ENCODE results near the gene COL4A2. TPM values are rescaled to one million over a fixed set of nuclear protein-coding genes. Genes with fewer than 3 reads are reported as not detected.
"Not testable (repeated sequence)": the region's sequence is repeated elsewhere in the genome, so short reads cannot be mapped to it uniquely, and the experiment has no call there.

The COL4A2 gene
- total and polyA plus RNA-seq, 8 donors = 18.4 to 130 (median 43.8) TPM

- TF ChIP-seq CTCF (IDR thresholded peaks at IDR 0.05) = no peak
- Histone ChIP-seq H3K4me1 (no peaks in the 10 kb centered on the region), H3K27me3 (no peaks in the 10 kb centered on the region), H3K27ac (peak overlapping the region in 3 of 4 donors; percentile 28 to 50 (median 48)), H3K4me3 (no peak overlapping the region), H3K9me3 (no peaks in the 10 kb centered on the region), H3K36me3 (no peaks in the 10 kb centered on the region)
- DNase-seq (no peak), FAIRE-seq (no peak), ATAC-seq (no peak)
- 57 to 62% methylated on average over 4 of the region's 4 CpGs for WGBS, 2 donors
- intact Hi-C loops (cut with DNase I) = no loop called here
Observed at GRCh38 chr13:110319397-110319773, 12.3 kb downstream of the COL4A2 start.

GRCh38 chr13:110319774-110320509, 12.9 kb downstream of the COL4A2 start:
- no peak for FAIRE-seq
- H3K36me3 ChIP-seq = no peaks in the 10 kb centered on the region
- peak; percentile 55 to 82 (median 78) for DNase-seq
- TF ChIP-seq CTCF (IDR thresholded peaks at IDR 0.05) = no peak
- no peaks in the 10 kb centered on the region for H3K9me3 ChIP-seq
- no peak overlapping the region for H3K4me3 ChIP-seq
- ATAC-seq = peak; percentile 79 to 93 (median 92)
- intact Hi-C loops (cut with DNase I) = no loop called here
- WGBS, 2 donors = 54 to 62% methylated on average over 19 of the region's 19 CpGs
- no peaks in the 10 kb centered on the region for H3K27me3 ChIP-seq
- H3K4me1 ChIP-seq = no peaks in the 10 kb centered on the region
- H3K27ac ChIP-seq = peak overlapping the region in 3 of 4 donors; percentile 28 to 50 (median 48)

- no peak for TF ChIP-seq CTCF (IDR thresholded peaks at IDR 0.05)
- no peaks in the 10 kb centered on the region for H3K36me3 ChIP-seq
- H3K27ac ChIP-seq = peak overlapping the region in 3 of 4 donors; percentile 28 to 50 (median 48)
- H3K27me3 ChIP-seq = no peaks in the 10 kb centered on the region
- no peaks in the 10 kb centered on the region for H3K4me1 ChIP-seq
- 24 to 27% methylated on average over 2 of the region's 2 CpGs for WGBS, 2 donors
- DNase-seq = no peak
- intact Hi-C loops (cut with DNase I) = no loop called here
- no peak overlapping the region for H3K4me3 ChIP-seq
- no peak for ATAC-seq
- FAIRE-seq = no peak
- no peaks in the 10 kb centered on the region for H3K9me3 ChIP-seq
Observed at GRCh38 chr13:110320645-110321044, 13.6 kb downstream of the COL4A2 start.

GRCh38 chr13:110321573-110321972, 14.5 kb downstream of the COL4A2 start:
- H3K4me3 ChIP-seq; FAIRE-seq; H3K9me3 ChIP-seq; ATAC-seq; H3K27me3 ChIP-seq; H3K4me1 ChIP-seq; H3K27ac ChIP-seq; H3K36me3 ChIP-seq; intact Hi-C loops (cut with DNase I); DNase-seq: not testable (repeated sequence)
- WGBS, 2 donors = 55 to 66% methylated on average over 3 of the region's 3 CpGs

- WGBS, 2 donors = 65 to 73% methylated on average over 16 of the region's 16 CpGs
- intact Hi-C loops (cut with DNase I) = no loop called here
- no peaks in the 10 kb centered on the region for H3K36me3 ChIP-seq
- no peak for DNase-seq
- no peaks in the 10 kb centered on the region for H3K9me3 ChIP-seq
- no peaks in the 10 kb centered on the region for H3K4me1 ChIP-seq
- no peak for ATAC-seq
- FAIRE-seq = no peak
- no peak for TF ChIP-seq CTCF (IDR thresholded peaks at IDR 0.05)
- no peak overlapping the region for H3K27ac ChIP-seq
- H3K27me3 ChIP-seq = no peaks in the 10 kb centered on the region
- H3K4me3 ChIP-seq = no peak overlapping the region
Observed at GRCh38 chr13:110322126-110322827, 15.2 kb downstream of the COL4A2 start.

Measured in pancreas (tissue), 10 donors.